Pancreas (tissue), 10 donors: ENCODE data around the gene BORCS5. TPM values are rescaled to one million over a fixed set of nuclear protein-coding genes. Genes with fewer than 3 reads are reported as not detected.
"Not testable (repeated sequence)": the region's sequence is repeated elsewhere in the genome, so short reads cannot be mapped to it uniquely, and the experiment has no call there.

Source experiments
- ATAC-seq, 4 donors: fragments of 200-7000 bp; cut with Tn5 transposase; one replicate each; pipeline versions ENCODE4 v1.8.0 to v1.9.1; 2020; ENCODE audit warnings: mild to moderate bottlenecking in 4 of 4, moderate library complexity in 4 of 4
- DNase-seq, 6 donors: peaks; one replicate each; pipeline ENCODE4 v3.0.0-alpha.2; 2020
- FAIRE-seq: peaks from 2 replicates; lab custom pipeline; 2012; peaks lifted over from hg19 to GRCh38; lab: Jason Lieb, UNC
- H3K27ac ChIP-seq, 4 donors: fragments of 200-600 bp; sonication (generic); 1 replicate in 3 of 4; 2 replicates in 1 of 4; pipeline versions ENCODE4 v1.5.0 to v1.8.0; 2020
- H3K27me3 ChIP-seq, 4 donors: fragments of 200-600 bp; one replicate each; pipeline ENCODE4 v1.8.0; 2021
- H3K36me3 ChIP-seq, 3 donors: fragments of 200-600 bp; sonication (generic) in 1 of 3; one replicate each; pipeline versions ENCODE4 v1.5.0 to v1.8.0; 2020 to 2021
- H3K4me1 ChIP-seq, 3 donors: fragments of 200-600 bp; one replicate each; pipeline ENCODE4 v1.8.0; 2021
- H3K4me3 ChIP-seq, 4 donors: fragments of 200-600 bp; sonication (generic) in 2 of 4; one replicate each; pipeline versions ENCODE4 v1.5.0 to v1.8.0; 2020 to 2021
- H3K9me3 ChIP-seq, 4 donors: fragments of 200-600 bp; one replicate each; pipeline ENCODE4 v1.8.0; 2021
- WGBS, 2 donors: extraction: QIAGEN DNeasy Blood & Tissue Kit; methylation state at CpG; one replicate each; pipeline ENCODE4 v1.1.7; 2013; 5-methylcytosine and 5-hydroxymethylcytosine counted together
- intact Hi-C, 3 donors: fragments of 100-400 bp; cut with DNase I; formaldehyde crosslinking; loops; one replicate each; pipeline versions ENCODE4 v1.11.1 to v1.14.2; 2022
- polyA plus RNA-seq, 2 donors: library from polyadenylated mRNA; stranded (reverse); fragments of 200-250 nt; gene quantifications; one replicate each; pipeline ENCODE4 v1.2.3, GENCODE V29; 2013
- total RNA-seq, 6 donors: library from RNA; stranded (reverse); fragmentation: NEBNext Ultra II Directional in 4 of 6; extraction: Animal tissue kit (Norgen Biotek cat#: 25700) in 4 of 6; gene quantifications; one replicate each; pipeline versions ENCODE4 v1.2.1 to v1.2.4, GENCODE V29; 2021 to 2023
- TF ChIP-seq, protein P1 (sequence below), 4 donors: fragments of 200-600 bp; sonication (generic) in 3 of 4; IDR thresholded peaks; one replicate each; pipeline versions ENCODE4 v1.5.0 to v1.8.0; 2021; ENCODE audit warnings: antibody characterized with exemption in 4 of 4
- donor health status: healthy with polysubstance abuse.
- donor health status: DM: no; HTN: no; CAD: no; lungs with moderate emphysema.
- donor health status: DM: no; HTN: no; CAD: no.
- donor health status: control.
- donor health status: control.
- donor health status: Bipolar disorder and iron deficiency.
- donor health status: DM: yes; HTN: yes; CAD: no.
- donor health status: DM: no; HTN: no; CAD: no.
- donor health status: DM: no; HTN: no; CAD: no.
- donor health status: DM: yes; HTN: yes; CAD: no.

Gene BORCS5
- total and polyA plus RNA-seq, 8 donors, result 3.7 to 10.9 (median 8.3) TPM

DNA sequence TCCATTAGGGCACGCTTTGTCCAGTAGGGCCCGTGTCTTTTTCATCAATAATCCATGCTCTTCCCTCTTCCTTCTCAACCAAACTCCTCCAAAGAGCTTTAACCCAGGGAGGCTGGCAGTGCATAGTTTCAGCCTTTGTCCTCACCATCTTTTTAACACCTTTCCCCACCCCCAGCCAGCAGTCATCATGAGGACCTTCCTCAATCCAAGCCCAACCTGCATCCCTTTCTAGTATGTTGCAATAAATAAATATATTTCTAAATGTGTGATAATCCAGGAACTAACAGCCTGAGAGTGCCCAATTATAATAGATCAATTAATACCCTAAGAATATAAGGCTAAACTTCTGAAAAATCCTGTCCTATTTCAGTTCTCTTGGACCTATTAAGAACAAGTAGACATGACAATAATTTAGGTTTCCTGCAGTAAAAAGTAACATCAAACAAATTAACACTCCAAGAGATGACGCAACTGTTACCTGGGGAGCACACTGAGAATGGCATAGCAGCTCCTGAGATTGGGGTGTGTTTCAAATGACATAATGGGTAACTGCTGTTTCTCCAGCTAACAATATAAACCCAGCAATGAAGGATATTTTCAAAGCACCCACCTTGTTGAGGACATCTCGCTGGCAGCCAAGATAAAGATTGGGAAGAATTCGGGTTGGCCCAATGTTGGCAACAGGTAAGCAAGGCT is 143.2 kb downstream of the BORCS5 start:
- no peak overlapping the region for H3K4me3 ChIP-seq
- no peak overlapping the region for H3K27ac ChIP-seq
- ATAC-seq (peak in 2 of 4 donors; percentile 31 to 33), DNase-seq (no peak), FAIRE-seq (no peak)
- H3K9me3 ChIP-seq, result no peaks in the 10 kb centered on the region
- intact Hi-C loops, result no loop called here
- H3K36me3 ChIP-seq, result no peaks in the 10 kb centered on the region
- H3K27me3 ChIP-seq, result no peaks in the 10 kb centered on the region
- peaks cover 0 to 1% (median 0%) of the 10 kb centered on the region in 3 donors for H3K4me1 ChIP-seq
- WGBS, 2 donors, result 87 to 91% methylated on average over 5 of the region's 5 CpGs
- TF ChIP-seq, protein P1, sequence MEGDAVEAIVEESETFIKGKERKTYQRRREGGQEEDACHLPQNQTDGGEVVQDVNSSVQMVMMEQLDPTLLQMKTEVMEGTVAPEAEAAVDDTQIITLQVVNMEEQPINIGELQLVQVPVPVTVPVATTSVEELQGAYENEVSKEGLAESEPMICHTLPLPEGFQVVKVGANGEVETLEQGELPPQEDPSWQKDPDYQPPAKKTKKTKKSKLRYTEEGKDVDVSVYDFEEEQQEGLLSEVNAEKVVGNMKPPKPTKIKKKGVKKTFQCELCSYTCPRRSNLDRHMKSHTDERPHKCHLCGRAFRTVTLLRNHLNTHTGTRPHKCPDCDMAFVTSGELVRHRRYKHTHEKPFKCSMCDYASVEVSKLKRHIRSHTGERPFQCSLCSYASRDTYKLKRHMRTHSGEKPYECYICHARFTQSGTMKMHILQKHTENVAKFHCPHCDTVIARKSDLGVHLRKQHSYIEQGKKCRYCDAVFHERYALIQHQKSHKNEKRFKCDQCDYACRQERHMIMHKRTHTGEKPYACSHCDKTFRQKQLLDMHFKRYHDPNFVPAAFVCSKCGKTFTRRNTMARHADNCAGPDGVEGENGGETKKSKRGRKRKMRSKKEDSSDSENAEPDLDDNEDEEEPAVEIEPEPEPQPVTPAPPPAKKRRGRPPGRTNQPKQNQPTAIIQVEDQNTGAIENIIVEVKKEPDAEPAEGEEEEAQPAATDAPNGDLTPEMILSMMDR (IDR thresholded peaks at IDR 0.05), result no peak

DNA sequence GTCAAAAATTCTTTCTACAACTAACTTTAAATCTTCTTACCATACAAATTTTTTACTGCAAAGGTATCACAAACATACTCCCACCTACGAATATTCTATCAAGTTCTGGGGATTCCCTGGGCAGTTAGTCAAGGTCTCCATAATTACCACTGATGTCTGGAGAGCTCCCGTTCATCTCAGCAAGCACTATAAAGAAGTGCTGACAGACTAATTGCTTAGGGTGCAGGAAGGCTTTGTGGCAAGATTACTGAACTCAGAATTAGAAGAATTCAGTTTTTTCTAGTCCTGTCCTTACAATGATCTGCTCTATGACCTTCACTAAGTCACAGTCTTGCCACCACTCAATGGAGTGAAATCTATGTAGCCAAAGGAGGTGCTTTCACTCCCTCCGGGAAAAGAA is 144.2 kb downstream of the BORCS5 start:
- no peak for FAIRE-seq
- TF ChIP-seq, protein P1 (IDR thresholded peaks at IDR 0.05), result no peak
- Histone ChIP-seq H3K4me3 (no peak overlapping the region), H3K9me3 (no peaks in the 10 kb centered on the region), H3K27me3 (no peaks in the 10 kb centered on the region), H3K27ac (no peak overlapping the region), H3K36me3 (no peaks in the 10 kb centered on the region), H3K4me1 (peaks cover 0 to 8% (median 3%) of the 10 kb centered on the region in 3 donors)
- WGBS, 2 donors, result 36 to 39% methylated on average over 3 of the region's 3 CpGs
- intact Hi-C loops, result no loop called here
- ATAC-seq, result peak in 1 of 4 donors; percentile 25
- no peak for DNase-seq

DNA sequence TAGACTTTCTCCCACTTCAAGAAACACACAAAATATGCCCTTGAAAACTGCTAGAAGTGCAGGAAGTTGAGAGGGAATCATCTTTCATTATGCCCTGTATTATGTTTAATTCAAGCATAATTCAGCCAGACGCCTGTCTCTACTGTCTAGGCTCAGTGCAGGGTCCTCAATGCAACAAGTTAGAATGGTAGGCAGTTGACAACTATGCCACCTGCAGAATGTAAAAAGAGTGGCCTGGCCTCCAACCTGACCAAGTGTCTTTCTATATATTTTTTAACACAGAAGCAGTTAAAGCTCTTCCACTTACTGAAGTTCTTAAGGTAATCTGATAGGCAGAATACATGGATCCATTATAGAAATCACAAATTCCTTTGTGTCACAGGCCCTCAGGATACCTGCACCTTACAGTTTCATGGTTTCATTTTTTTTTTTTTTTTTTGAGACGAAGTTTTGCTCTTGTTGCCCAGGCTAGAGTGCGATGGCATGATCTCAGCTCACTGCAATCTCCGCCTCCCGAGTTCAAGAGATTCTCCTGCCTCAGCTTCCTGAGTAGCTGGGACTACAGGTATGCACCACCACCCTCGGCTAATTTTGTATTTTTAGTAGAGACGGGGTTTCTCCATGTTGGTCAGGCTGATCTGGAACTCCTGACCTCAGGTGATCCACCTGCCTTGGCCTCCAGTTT is 145.4 kb downstream of the BORCS5 start:
- WGBS, 2 donors, result 90 to 93% methylated on average over 7 of the region's 7 CpGs
- not testable (repeated sequence) for FAIRE-seq

DNA sequence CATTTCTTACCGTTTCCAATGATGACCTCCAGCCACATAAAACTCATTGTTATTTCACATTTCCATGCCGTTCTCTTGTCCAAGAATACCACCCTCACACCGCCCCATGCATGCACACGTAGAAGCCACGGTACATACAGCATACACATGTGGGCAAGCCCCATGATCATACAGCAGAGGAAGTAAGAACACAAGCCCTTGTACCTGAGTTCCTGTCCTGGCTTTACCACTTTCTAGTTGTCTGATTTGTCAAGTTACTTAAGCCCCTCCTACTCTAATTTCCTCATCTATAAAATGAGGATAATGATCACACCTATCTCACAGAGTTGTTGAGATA is 145.9 kb downstream of the BORCS5 start:
- Histone ChIP-seq H3K4me1 (peaks cover 0 to 18% (median 7%) of the 10 kb centered on the region in 3 donors), H3K27me3 (no peaks in the 10 kb centered on the region), H3K9me3 (no peaks in the 10 kb centered on the region), H3K27ac (no peak overlapping the region), H3K36me3 (no peaks in the 10 kb centered on the region), H3K4me3 (no peak overlapping the region)
- intact Hi-C loops, result no loop called here
- no peak for FAIRE-seq
- ATAC-seq, result no peak
- DNase-seq, result no peak
- WGBS, 2 donors, result 88 to 90% methylated on average over 5 of the region's 5 CpGs
- TF ChIP-seq, protein P1 (IDR thresholded peaks at IDR 0.05), result no peak

More for the DNA sequence above, 145.4 kb downstream of the BORCS5 start:
- intact Hi-C loops, H3K9me3 ChIP-seq, H3K4me3 ChIP-seq, H3K27me3 ChIP-seq, H3K27ac ChIP-seq, ATAC-seq, H3K36me3 ChIP-seq, DNase-seq: not testable (repeated sequence)
- H3K4me1 ChIP-seq, result peaks cover 0 to 17% (median 7%) of the 10 kb centered on the region in 3 donors

DNA sequence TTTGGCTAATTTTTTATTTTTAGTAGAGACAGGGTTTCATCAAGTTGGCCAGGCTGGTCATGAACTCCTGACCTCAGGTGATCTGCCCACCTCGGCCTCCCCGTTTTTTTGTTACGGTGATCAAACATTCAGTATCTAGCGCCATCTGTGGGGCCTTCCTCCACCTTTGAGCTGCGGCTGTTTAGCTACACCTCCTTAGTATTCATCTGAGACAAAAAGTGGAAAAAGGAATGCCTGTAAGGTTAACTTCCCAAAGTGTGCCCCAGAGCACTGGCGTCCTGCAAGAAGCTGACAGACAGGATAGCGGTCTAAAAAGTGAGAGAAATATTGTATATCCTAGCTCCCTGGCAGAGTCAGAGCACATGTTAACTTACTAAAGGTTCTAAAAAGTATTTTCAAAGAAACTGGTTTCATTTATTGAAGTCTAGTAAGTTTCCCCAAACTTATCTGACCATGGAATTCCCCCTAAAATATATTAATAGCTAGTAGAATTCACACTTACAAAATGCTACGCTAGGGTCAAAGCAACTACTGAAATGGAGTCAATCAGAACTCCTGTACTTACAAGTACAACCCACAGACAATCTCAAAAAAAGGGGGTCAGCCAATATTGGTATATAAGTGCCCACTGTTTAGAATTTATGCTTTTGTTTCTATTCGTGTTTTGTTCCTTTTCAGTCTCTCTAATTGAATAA is 146.7 kb downstream of the BORCS5 start:
- 90 to 93% methylated on average over 9 of the region's 9 CpGs for WGBS, 2 donors
- Histone ChIP-seq H3K4me3 (no peak overlapping the region), H3K9me3 (no peaks in the 10 kb centered on the region), H3K36me3 (no peaks in the 10 kb centered on the region), H3K4me1 (peaks cover 0 to 18% (median 7%) of the 10 kb centered on the region in 3 donors), H3K27ac (no peak overlapping the region), H3K27me3 (no peaks in the 10 kb centered on the region)
- ATAC-seq (no peak), DNase-seq (no peak), FAIRE-seq (no peak)
- intact Hi-C loops, result no loop called here
- TF ChIP-seq, protein P1 (IDR thresholded peaks at IDR 0.05), result no peak
